Subcutaneous abdominal adipose tissue (tissue), 5 donors: ENCODE data around the gene DPYSL3.
A peak's percentile ranks its signal among the peaks of the same experiment; 100 is the strongest.

Source experiments
- H3K27ac ChIP-seq: one replicate; pipeline ENCODE4 v1.7.0; 2013; ENCODE audit warnings: low read depth, mild to moderate bottlenecking, inconsistent platforms, low read length, moderate library complexity
- H3K27me3 ChIP-seq, 5 donors: one replicate each; pipeline ENCODE4 v1.7.0; 2013; ENCODE audit warnings: low read length in 5 of 5, inconsistent platforms in 1 of 5; ENCODE audit not compliant: control insufficient read depth in 5 of 5, insufficient read depth in 4 of 5
- H3K36me3 ChIP-seq, 5 donors: one replicate each; pipeline ENCODE4 v1.7.0; 2013; ENCODE audit warnings: low read length in 5 of 5; ENCODE audit not compliant: control insufficient read depth in 5 of 5, insufficient read depth in 5 of 5
- H3K4me1 ChIP-seq, 5 donors: one replicate each; pipeline ENCODE4 v1.7.0; 2013; ENCODE audit warnings: low read length in 5 of 5, mild to moderate bottlenecking in 3 of 5, moderate library complexity in 1 of 5; ENCODE audit not compliant: control insufficient read depth in 5 of 5, insufficient read depth in 5 of 5
- H3K4me3 ChIP-seq, 5 donors: one replicate each; pipeline ENCODE4 v1.7.0; 2013; ENCODE audit warnings: low read length in 5 of 5, low read depth in 1 of 5
- H3K9ac ChIP-seq, 5 donors: one replicate each; pipeline ENCODE4 v1.7.0; 2013; ENCODE audit warnings: low read length in 5 of 5, mild to moderate bottlenecking in 4 of 5, moderate library complexity in 3 of 5
- H3K9me3 ChIP-seq, 5 donors: one replicate each; pipeline ENCODE4 v1.7.0; 2013; ENCODE audit warnings: low read length in 5 of 5; ENCODE audit not compliant: control insufficient read depth in 5 of 5
- donor health status: healthy.
- donor health status: healthy.
- donor health status: healthy.
- donor health status: healthy.
- donor health status: healthy.

Gene DPYSL3

DNA sequence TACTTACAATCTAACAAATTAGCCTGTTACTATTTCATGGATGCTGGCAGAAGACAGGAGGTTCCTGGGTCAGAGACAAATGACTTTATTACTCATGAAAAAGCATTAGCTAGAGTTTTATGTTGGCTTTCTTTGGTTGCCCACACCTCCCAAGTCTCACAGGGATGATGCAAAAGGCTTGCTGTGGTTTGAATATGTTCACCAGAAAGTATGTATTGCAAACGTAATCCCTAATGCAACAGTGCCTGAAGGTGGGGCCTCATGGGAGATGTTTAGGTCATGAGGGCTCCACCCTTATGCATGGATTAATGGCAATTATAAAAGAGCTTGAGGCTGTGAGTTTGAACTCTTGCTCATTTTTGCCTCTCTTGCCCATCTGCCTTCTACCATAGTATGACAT, 28.5 kb downstream of the DPYSL3 start:
- Histone ChIP-seq H3K9me3 (no peaks in the 10 kb centered on the region), H3K27me3 (no peaks in the 10 kb centered on the region), H3K27ac (peak overlapping the region; percentile 53), H3K9ac (no peak overlapping the region), H3K4me3 (no peak overlapping the region), H3K4me1 (peaks cover 13 to 60% (median 37%) of the 10 kb centered on the region in 5 donors), H3K36me3 (no peaks in the 10 kb centered on the region)

DNA sequence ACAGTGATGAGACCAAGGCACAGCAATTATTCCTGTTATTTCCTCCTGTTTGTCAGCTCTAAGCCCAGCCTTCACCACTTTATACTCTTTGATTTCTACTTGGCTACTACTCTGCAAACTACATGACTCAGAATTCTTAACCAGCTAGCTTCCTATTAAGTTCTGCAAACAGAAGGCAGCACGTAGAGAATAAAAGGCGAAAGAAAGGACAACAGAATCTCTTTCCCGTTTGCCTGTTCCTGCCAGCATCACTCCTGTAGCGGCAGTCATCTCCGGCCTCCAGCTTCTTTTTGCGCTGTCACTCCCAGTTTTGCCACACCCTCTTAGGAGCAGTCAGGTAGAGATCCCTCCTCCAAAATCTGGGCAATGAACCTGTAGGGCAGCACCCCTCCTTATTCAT, 29.9 kb downstream of the DPYSL3 start:
- Histone ChIP-seq H3K9me3 (no peaks in the 10 kb centered on the region), H3K4me3 (peak overlapping the region in 1 of 5 donors; percentile 18), H3K9ac (no peak overlapping the region), H3K27ac (peak overlapping the region; percentile 8), H3K4me1 (peaks cover 13 to 51% (median 35%) of the 10 kb centered on the region in 5 donors), H3K36me3 (no peaks in the 10 kb centered on the region), H3K27me3 (no peaks in the 10 kb centered on the region)

DNA sequence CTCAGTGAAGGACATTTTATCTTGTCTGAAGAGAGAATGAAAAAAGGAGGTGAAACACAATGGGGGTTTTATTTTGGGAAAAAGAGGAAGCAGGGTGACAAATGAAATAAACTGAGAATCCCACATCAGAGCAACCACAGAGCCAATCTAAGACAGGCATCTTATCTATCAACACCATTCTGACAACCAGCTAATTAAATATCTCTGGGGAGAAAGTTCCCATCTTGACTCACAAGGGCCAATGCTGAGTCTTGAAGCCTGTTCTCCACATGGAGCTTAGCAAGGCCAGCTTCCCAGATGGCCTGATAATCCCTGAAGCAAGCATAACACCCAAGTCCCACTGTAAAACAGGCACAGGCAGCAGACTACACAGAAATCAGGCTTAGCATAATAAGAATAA, 30.4 kb downstream of the DPYSL3 start:
- Histone ChIP-seq H3K4me3 (no peak overlapping the region), H3K36me3 (no peaks in the 10 kb centered on the region), H3K4me1 (peaks cover 10 to 46% (median 30%) of the 10 kb centered on the region in 5 donors), H3K27me3 (no peaks in the 10 kb centered on the region), H3K9me3 (no peaks in the 10 kb centered on the region), H3K27ac (peak overlapping the region; percentile 8), H3K9ac (no peak overlapping the region)

DNA sequence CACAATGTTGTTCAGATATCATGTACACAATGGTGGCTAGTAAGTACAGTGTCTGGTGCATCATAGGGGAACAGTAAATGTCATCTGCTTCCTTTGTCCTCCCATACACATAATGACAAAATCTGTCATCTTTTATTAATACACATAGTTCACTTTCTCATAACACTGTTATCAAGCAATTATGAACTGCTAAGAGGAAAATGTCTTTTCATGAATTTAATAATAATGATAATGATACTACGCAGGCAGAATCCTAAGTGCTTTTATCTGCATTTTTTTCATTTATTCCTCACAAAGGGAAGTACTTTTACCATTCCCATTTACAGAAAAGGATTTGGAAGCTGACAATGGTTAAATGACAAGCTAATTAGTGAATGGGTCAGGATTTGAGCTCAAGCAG, 35.7 kb downstream of the DPYSL3 start:
- Histone ChIP-seq H3K27me3 (no peaks in the 10 kb centered on the region), H3K9me3 (no peaks in the 10 kb centered on the region), H3K4me3 (no peak overlapping the region), H3K9ac (no peak overlapping the region), H3K36me3 (no peaks in the 10 kb centered on the region), H3K27ac (no peak overlapping the region), H3K4me1 (peaks cover 0 to 15% (median 0%) of the 10 kb centered on the region in 5 donors)

DNA sequence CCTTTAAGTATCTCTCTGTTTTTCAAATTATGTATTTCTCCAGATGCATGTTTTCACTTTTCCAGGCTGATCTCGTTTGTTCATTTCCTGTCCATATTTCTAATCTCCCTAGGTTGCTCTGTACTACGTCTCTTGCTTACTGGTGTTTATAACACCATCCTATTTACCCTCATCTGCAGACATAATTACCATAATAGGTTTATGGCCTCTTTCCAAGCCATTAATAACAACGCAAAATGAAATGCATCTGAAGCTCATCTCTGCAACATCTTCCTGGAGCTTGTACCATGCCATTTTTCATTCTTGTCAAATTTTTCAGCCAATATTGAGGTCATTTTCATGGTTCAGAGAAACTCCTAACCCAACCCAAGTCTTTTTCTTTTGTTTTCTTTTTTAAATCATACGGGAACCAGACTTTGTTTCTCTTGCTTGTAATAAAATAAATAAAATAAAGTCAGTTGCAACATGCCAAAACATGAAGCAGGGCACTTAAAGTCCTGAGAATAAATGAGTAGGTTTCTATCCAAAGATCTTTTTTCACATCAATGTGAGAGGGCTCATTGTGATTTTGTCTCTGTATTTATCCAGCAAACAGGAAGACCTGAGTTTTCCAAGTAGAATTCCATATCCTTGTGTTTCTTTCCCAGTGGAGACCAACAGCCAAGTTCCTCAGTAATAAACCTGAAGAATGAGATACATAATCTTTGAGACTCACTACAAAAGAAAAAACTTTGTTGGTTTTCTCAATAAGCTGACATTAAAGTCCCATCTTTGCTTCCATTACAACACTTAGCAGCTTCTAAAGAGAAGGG, 37.0 kb downstream of the DPYSL3 start:
- H3K27me3 ChIP-seq, result no peaks in the 10 kb centered on the region
- no peaks in the 10 kb centered on the region for H3K36me3 ChIP-seq
- H3K9me3 ChIP-seq, result no peaks in the 10 kb centered on the region
- H3K27ac ChIP-seq, result no peak overlapping the region
- H3K4me1 ChIP-seq, result peaks cover 0 to 14% (median 0%) of the 10 kb centered on the region in 5 donors
- H3K9ac ChIP-seq, result no peak overlapping the region
- H3K4me3 ChIP-seq, result no peak overlapping the region

DNA sequence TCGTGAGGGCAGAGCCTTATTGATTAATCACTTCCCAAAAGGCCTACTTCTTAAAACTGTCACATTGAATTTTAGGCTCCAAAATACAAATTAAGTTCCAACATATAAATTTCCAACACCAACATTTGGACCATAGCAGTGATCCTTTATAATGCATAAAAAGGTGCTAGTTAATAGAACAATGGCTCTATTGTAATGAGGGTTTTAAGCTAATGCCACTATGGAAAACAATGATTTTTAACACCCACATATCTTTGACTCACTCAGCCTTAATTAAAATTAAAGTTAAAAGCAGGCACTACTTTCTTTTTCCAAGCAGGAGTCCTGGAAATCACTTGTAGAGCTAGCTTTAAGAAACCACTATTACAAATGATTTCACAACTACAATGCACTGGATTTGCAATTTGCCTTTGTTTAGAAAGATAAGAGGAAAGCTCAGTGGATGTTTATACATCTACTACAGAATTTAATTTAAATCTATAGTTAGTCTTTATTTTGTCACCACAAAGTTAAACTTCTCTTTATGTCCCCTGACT, 41.8 kb downstream of the DPYSL3 start:
- Histone ChIP-seq H3K9ac (no peak overlapping the region), H3K9me3 (no peaks in the 10 kb centered on the region), H3K27ac (no peak overlapping the region)

DNA sequence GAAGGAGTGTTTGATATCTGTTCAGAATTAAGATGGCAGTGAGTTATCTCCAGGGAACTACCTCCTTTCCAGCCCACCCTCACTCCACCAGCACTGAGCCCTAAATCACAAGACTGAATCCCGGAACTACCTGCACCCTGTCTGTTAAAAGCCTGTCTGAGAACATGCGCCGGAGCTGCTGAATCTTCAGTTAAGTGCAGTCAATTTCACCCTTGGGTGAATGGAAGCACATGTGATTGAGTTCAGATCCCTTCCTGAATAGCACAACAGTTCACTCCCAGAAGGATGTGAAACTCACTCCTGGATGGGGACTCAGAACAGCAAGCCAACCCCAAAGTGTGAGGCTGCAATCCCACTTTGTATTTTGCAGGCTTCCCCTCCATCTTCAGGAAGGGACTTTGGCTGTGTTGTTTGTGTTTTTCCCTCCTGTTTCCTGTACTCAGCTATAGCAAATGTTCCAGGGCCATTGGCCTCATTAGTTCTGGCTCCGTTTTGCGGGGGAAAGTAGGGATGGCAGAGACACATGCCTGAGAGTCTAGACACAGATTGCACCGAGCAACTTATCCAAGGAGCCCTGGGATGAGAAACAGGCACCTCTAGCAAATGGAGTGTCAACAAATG, 43.4 kb downstream of the DPYSL3 start:
- Histone ChIP-seq H3K27ac (peak overlapping the region; percentile 12), H3K36me3 (no peaks in the 10 kb centered on the region), H3K27me3 (peaks cover 0 to 2% (median 0%) of the 10 kb centered on the region in 5 donors), H3K4me3 (no peak overlapping the region), H3K9ac (no peak overlapping the region), H3K4me1 (peaks cover 2 to 26% (median 6%) of the 10 kb centered on the region in 5 donors), H3K9me3 (no peaks in the 10 kb centered on the region)

More for the DNA sequence above, 41.8 kb downstream of the DPYSL3 start:
- Histone ChIP-seq H3K36me3 (no peaks in the 10 kb centered on the region), H3K27me3 (peaks cover 0 to 2% (median 0%) of the 10 kb centered on the region in 5 donors), H3K4me1 (peaks cover 2 to 34% (median 6%) of the 10 kb centered on the region in 5 donors), H3K4me3 (no peak overlapping the region)

DNA sequence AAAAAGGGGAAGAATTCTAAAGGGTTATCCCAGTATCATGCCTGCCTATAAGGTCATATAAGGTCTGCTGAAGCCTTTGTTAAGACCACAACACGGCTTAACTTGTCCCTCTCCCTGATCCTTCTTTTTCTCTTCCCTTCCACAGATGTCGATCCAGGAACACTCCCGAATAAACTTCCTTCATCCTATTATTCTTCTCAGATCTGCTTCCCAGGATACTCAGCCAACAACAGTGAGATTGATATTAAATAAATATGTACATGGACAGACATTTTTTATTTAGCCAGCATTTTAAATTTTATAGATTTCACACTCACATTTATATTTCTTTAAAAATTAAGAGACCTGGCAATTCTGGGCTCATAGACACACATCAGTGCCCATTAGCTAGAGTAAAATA, 44.1 kb downstream of the DPYSL3 start:
- Histone ChIP-seq H3K9ac (no peak overlapping the region), H3K4me3 (no peak overlapping the region), H3K27me3 (peaks cover 0 to 2% (median 0%) of the 10 kb centered on the region in 5 donors), H3K36me3 (no peaks in the 10 kb centered on the region), H3K27ac (no peak overlapping the region), H3K4me1 (peaks cover 2 to 26% (median 6%) of the 10 kb centered on the region in 5 donors), H3K9me3 (peaks cover 0 to 4% (median 0%) of the 10 kb centered on the region in 5 donors)

DNA sequence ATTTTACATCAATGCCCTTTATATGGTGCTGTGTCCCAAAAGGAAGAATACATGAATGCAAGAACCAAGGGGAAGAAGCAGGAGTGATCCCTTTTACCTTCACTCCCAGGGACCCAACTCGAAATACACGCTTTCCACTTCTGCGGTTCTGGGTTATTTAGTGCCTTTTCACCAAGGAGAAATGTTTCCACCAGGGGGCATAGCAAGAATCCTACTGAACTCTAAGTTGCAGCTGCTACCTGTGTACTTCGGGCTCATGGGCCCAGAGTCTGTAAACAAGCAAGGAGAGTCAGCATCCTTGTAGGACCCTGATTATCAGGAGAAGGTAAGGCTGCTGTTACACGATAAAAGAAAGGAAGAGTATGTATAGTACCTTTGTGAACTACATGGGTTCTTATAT, 45.7 kb downstream of the DPYSL3 start:
- Histone ChIP-seq H3K9ac (no peak overlapping the region), H3K36me3 (no peaks in the 10 kb centered on the region), H3K4me3 (no peak overlapping the region), H3K4me1 (peaks cover 2 to 26% (median 6%) of the 10 kb centered on the region in 5 donors), H3K27me3 (peaks cover 0 to 2% (median 0%) of the 10 kb centered on the region in 5 donors), H3K9me3 (peaks cover 0 to 7% (median 0%) of the 10 kb centered on the region in 5 donors), H3K27ac (no peak overlapping the region)

DNA sequence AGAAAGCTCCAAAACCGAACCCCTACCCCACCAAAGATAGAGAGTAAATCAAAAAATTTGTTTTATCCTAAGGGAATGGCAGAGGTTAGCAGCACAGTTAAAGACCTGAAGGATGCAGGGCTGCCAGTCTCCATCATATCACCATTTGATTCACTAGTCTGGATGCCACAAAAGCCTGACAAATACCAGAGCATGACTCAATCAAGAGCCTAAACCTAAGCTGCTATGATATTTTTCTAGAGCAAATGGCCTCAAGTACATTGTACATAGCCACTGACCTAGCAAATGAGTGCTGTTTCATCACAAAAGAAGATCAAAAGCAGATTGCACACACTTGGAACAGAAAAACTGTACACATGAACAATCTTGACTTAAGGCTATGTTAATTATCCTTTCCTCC, 48.0 kb downstream of the DPYSL3 start:
- Histone ChIP-seq H3K9ac (no peak overlapping the region), H3K36me3 (no peaks in the 10 kb centered on the region), H3K27me3 (peaks cover 0 to 2% (median 0%) of the 10 kb centered on the region in 5 donors), H3K27ac (no peak overlapping the region), H3K4me3 (no peak overlapping the region), H3K9me3 (peaks cover 0 to 7% (median 0%) of the 10 kb centered on the region in 5 donors), H3K4me1 (peaks cover 2 to 18% (median 5%) of the 10 kb centered on the region in 5 donors)
